HG03575 (cell line): ENCODE measurements around the gene PDXDC1.
"Not testable (repeated sequence)": the region's sequence is repeated elsewhere in the genome, so short reads cannot be mapped to it uniquely, and the experiment has no call there.

Experiments
- ATAC-seq: cut with Tn5 transposase; IDR thresholded peaks from one replicate; pipeline ENCODE4 v1.9.1; 2021; ENCODE audit not compliant: unreplicated experiment, insufficient number of reproducible peaks, low FRiP score; ENCODE audit errors: extremely low read depth

Gene PDXDC1

GRCh38 chr16:15002448-15002847, 27.6 kb downstream of the PDXDC1 start:
- not testable (repeated sequence) for ATAC-seq

GRCh38 chr16:15005357-15006132, 30.7 kb downstream of the PDXDC1 start:
- not testable (repeated sequence) for ATAC-seq

- ATAC-seq = not testable (repeated sequence)
Measured at GRCh38 chr16:15008647-15009046, 33.8 kb downstream of the PDXDC1 start.

- ATAC-seq = not testable (repeated sequence)
Measured at GRCh38 chr16:15012941-15013340, 38.1 kb downstream of the PDXDC1 start.

- ATAC-seq = not testable (repeated sequence)
Measured at GRCh38 chr16:15015671-15016070, 40.8 kb downstream of the PDXDC1 start.

- ATAC-seq = not testable (repeated sequence)
Measured at GRCh38 chr16:15016354-15016753, 41.5 kb downstream of the PDXDC1 start.

GRCh38 chr16:15016951-15017580, 42.2 kb downstream of the PDXDC1 start:
- not testable (repeated sequence) for ATAC-seq

- not testable (repeated sequence) for ATAC-seq
Measured at GRCh38 chr16:15021429-15021828, 46.6 kb downstream of the PDXDC1 start.

GRCh38 chr16:15022194-15022593, 47.4 kb downstream of the PDXDC1 start:
- peak; percentile 32 for ATAC-seq

- ATAC-seq = not testable (repeated sequence)
Measured at GRCh38 chr16:15023381-15024077, 48.7 kb downstream of the PDXDC1 start.

GRCh38 chr16:15024858-15025199, 50.0 kb downstream of the PDXDC1 start:
- not testable (repeated sequence) for ATAC-seq

- ATAC-seq = not testable (repeated sequence)
Measured at GRCh38 chr16:15025234-15025951, 50.6 kb downstream of the PDXDC1 start.

GRCh38 chr16:15027051-15027450, 52.2 kb downstream of the PDXDC1 start:
- not testable (repeated sequence) for ATAC-seq

GRCh38 chr16:15027503-15028344, 52.9 kb downstream of the PDXDC1 start:
- not testable (repeated sequence) for ATAC-seq

- not testable (repeated sequence) for ATAC-seq
Measured at GRCh38 chr16:15028345-15028715, 53.5 kb downstream of the PDXDC1 start.

- ATAC-seq = not testable (repeated sequence)
Measured at GRCh38 chr16:15028801-15029698, 54.2 kb downstream of the PDXDC1 start.

GRCh38 chr16:15029749-15030148, 54.9 kb downstream of the PDXDC1 start:
- not testable (repeated sequence) for ATAC-seq
